Small intestine (tissue), 7 donors: ENCODE results near the gene FKBP5. TPM values are rescaled to one million over a fixed set of nuclear protein-coding genes. Genes with fewer than 3 reads are reported as not detected.
"Not testable (repeated sequence)": the region's sequence is repeated elsewhere in the genome, so short reads cannot be mapped to it uniquely, and the experiment has no call there.

ENCODE experiments used
- DNase-seq, 2 donors: peaks; one replicate each; pipeline versions ENCODE4 v3.0.0 to v3.0.0-alpha.2; 2013
- FAIRE-seq: peaks from 2 replicates; lab custom pipeline; 2012; peaks lifted over from hg19 to GRCh38; lab: Jason Lieb, UNC
- H3K27ac ChIP-seq, 3 donors: one replicate each; pipeline ENCODE4 v1.5.1; 2013; ENCODE audit warnings: low read length in 2 of 3, mild to moderate bottlenecking in 2 of 3, control low read depth in 1 of 3, inconsistent platforms in 1 of 3, low read depth in 1 of 3, moderate library complexity in 1 of 3
- H3K27me3 ChIP-seq, 3 donors: one replicate each; pipeline ENCODE4 v1.6.1; 2013; ENCODE audit warnings: low read length in 3 of 3, inconsistent platforms in 1 of 3; ENCODE audit not compliant: control insufficient read depth in 3 of 3, insufficient read depth in 3 of 3
- H3K36me3 ChIP-seq, 3 donors: one replicate each; pipeline ENCODE4 v1.6.1; 2013; ENCODE audit warnings: low read length in 3 of 3, inconsistent platforms in 1 of 3, low read depth in 1 of 3, mild to moderate bottlenecking in 1 of 3, moderate library complexity in 1 of 3; ENCODE audit not compliant: control insufficient read depth in 3 of 3, insufficient read depth in 2 of 3
- H3K4me1 ChIP-seq, 3 donors: one replicate each; pipeline ENCODE4 v1.6.1; 2013; ENCODE audit warnings: low read length in 2 of 3, inconsistent platforms in 1 of 3, low read depth in 1 of 3, mild to moderate bottlenecking in 1 of 3, moderate library complexity in 1 of 3; ENCODE audit not compliant: control insufficient read depth in 3 of 3, insufficient read depth in 2 of 3
- H3K4me3 ChIP-seq, 3 donors: one replicate each; pipeline ENCODE4 v1.5.1; 2013; ENCODE audit warnings: low read length in 3 of 3, control low read depth in 1 of 3, inconsistent platforms in 1 of 3, low read depth in 1 of 3, mild to moderate bottlenecking in 1 of 3, moderate library complexity in 1 of 3
- H3K9me3 ChIP-seq, 2 donors: one replicate each; pipeline ENCODE4 v1.6.1; 2013; ENCODE audit warnings: low read depth in 1 of 2, low read length in 1 of 2; ENCODE audit not compliant: control insufficient read depth in 2 of 2, insufficient read depth in 1 of 2
- WGBS, 3 donors: extraction: QIAGEN DNeasy Blood & Tissue Kit; methylation state at CpG; one replicate each; pipeline ENCODE4 v1.1.7; 2013; 5-methylcytosine and 5-hydroxymethylcytosine counted together
- polyA plus RNA-seq, 4 donors: library from polyadenylated mRNA; stranded (reverse) in 3 of 4; unstranded in 1 of 4; fragments of 200-250 nt in 3 of 4; fragments of 120-200 nt in 1 of 4; gene quantifications; one replicate each; pipeline versions ENCODE4 v1.2.1 to v1.2.3, GENCODE V29; 2013
- donor health status: healthy with polysubstance abuse.
- donor health status: control.
- donor health status: control.
- donor health status: Bipolar disorder and iron deficiency.
- donor health status: healthy.

The FKBP5 gene
- polyA plus RNA-seq, 4 donors = 8.7 to 150 (median 88.9) TPM

GRCh38 chr6:35678814-35679213 lies 9.9 kb downstream of the FKBP5 start:
- no peak overlapping the region for H3K4me3 ChIP-seq
- no peaks in the 10 kb centered on the region for H3K9me3 ChIP-seq
- H3K27me3 ChIP-seq = no peaks in the 10 kb centered on the region
- WGBS, 3 donors = 90 to 98% (median 97%) methylated on average over 1 of the region's 1 CpG
- H3K36me3 ChIP-seq = peaks cover 0 to 10% (median 4%) of the 10 kb centered on the region in 3 donors
- DNase-seq (no peak), FAIRE-seq (no peak)
- H3K4me1 ChIP-seq = peaks cover 0 to 2% (median 0%) of the 10 kb centered on the region in 3 donors
- H3K27ac ChIP-seq = no peak overlapping the region

DNA sequence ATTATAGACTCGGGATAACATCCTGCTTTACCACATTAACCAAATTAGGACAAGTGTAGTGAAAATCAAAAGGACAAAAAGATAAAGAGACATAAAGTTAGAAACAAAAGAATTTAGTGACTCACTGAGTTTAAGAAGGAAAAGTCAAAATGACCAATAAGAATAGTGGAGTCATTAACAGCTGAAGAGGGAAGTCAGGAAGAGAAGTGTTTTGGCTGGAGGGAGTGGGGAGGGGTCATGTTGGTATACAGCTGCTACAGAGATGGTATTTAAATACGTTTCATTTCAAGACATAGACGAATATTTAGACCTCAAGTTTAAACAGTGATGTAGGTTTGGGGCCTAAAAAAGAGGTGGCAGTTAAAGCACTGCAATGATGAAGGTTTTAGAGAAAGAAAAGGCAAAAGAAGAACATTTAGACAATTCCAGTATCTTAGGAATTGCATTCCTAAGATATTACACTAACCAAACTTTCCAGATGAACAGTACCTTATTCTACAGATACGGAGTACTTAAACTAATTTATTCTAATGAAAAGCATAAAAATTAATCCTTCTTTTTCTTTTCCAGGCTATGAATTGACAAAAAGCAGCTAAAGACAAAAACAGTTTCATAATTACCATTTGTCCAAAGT lies 10.6 kb downstream of the FKBP5 start:
- no peaks in the 10 kb centered on the region for H3K9me3 ChIP-seq
- H3K27ac ChIP-seq = no peak overlapping the region
- FAIRE-seq (no peak), DNase-seq (no peak)
- WGBS, 3 donors = 64 to 80% (median 73%) methylated on average over 4 of the region's 4 CpGs
- H3K4me3 ChIP-seq = no peak overlapping the region
- H3K27me3 ChIP-seq = no peaks in the 10 kb centered on the region
- H3K36me3 ChIP-seq = peaks cover 0 to 12% (median 4%) of the 10 kb centered on the region in 3 donors
- H3K4me1 ChIP-seq = peaks cover 0 to 2% (median 0%) of the 10 kb centered on the region in 3 donors

- no peak overlapping the region for H3K4me3 ChIP-seq
- no peaks in the 10 kb centered on the region for H3K9me3 ChIP-seq
- no peaks in the 10 kb centered on the region for H3K27me3 ChIP-seq
- peaks cover 0 to 2% (median 0%) of the 10 kb centered on the region in 3 donors for H3K4me1 ChIP-seq
- FAIRE-seq (no peak), DNase-seq (peak in 1 of 2 donors; percentile 37)
- no peak overlapping the region for H3K27ac ChIP-seq
- peaks cover 0 to 14% (median 4%) of the 10 kb centered on the region in 3 donors for H3K36me3 ChIP-seq
- 62 to 87% (median 62%) methylated on average over 2 of the region's 2 CpGs for WGBS, 3 donors
Measured at GRCh38 chr6:35677456-35677855, 11.3 kb downstream of the FKBP5 start.

DNA sequence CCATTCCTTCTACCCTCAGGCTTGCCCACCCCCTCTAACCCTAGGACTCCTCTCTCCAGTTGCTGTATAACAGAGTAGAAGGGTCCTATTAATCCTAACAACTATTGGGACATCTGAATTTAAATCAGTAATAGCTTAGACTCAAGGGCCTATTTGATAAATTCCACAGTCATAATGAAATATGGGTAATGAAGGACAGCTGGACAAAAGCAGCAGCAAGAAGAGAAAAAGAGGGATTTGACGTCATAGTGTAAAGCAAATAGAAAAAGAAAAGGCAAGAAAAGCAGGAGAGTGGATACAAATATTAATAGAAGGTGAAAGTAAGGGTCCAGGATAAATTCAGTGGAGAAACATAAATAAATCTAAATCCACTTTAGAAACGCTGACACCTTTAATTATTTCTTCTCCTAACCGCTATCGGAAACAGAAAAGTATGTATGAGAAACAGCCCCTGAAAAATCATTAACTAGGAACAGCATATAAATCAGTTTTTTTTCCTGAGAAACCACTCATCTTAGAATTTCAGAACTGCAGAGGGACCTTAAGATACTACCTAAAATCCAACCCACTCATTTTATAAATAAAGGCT lies 12.8 kb downstream of the FKBP5 start:
- Histone ChIP-seq H3K27me3 (no peaks in the 10 kb centered on the region), H3K36me3 (peaks cover 0 to 14% (median 4%) of the 10 kb centered on the region in 3 donors), H3K27ac (no peak overlapping the region), H3K4me3 (no peak overlapping the region), H3K4me1 (peaks cover 0 to 2% (median 0%) of the 10 kb centered on the region in 3 donors), H3K9me3 (no peaks in the 10 kb centered on the region)
- no peak for FAIRE-seq
- WGBS, 3 donors = 87 to 92% (median 92%) methylated on average over 4 of the region's 4 CpGs
- DNase-seq = no peak

GRCh38 chr6:35674594-35674993 lies 14.1 kb downstream of the FKBP5 start:
- no peak overlapping the region for H3K4me3 ChIP-seq
- H3K9me3 ChIP-seq = no peaks in the 10 kb centered on the region
- WGBS, 3 donors = 95 to 99% (median 97%) methylated on average over 3 of the region's 3 CpGs
- FAIRE-seq (no peak), DNase-seq (no peak)
- peaks cover 0 to 2% (median 0%) of the 10 kb centered on the region in 3 donors for H3K4me1 ChIP-seq
- no peak overlapping the region for H3K27ac ChIP-seq
- H3K36me3 ChIP-seq = peaks cover 0 to 9% (median 2%) of the 10 kb centered on the region in 3 donors
- no peaks in the 10 kb centered on the region for H3K27me3 ChIP-seq

GRCh38 chr6:35673755-35674154 lies 15.0 kb downstream of the FKBP5 start:
- Histone ChIP-seq H3K27me3 (no peaks in the 10 kb centered on the region), H3K27ac (no peak overlapping the region), H3K9me3 (no peaks in the 10 kb centered on the region), H3K36me3 (peaks cover 0 to 9% (median 2%) of the 10 kb centered on the region in 3 donors), H3K4me1 (peaks cover 0 to 2% (median 0%) of the 10 kb centered on the region in 3 donors), H3K4me3 (no peak overlapping the region)
- no peak for FAIRE-seq
- no peak for DNase-seq
- 72 to 85% (median 80%) methylated on average over 1 of the region's 1 CpG for WGBS, 3 donors

- not testable (repeated sequence) for FAIRE-seq
Measured at GRCh38 chr6:35673284-35673666, 15.4 kb downstream of the FKBP5 start.

GRCh38 chr6:35670453-35670852 lies 18.3 kb downstream of the FKBP5 start:
- H3K4me3 ChIP-seq, DNase-seq, H3K27ac ChIP-seq, FAIRE-seq, H3K27me3 ChIP-seq, H3K4me1 ChIP-seq, H3K9me3 ChIP-seq, H3K36me3 ChIP-seq: not testable (repeated sequence)
- WGBS, 3 donors = 96 to 97% (median 97%) methylated on average over 9 of the region's 9 CpGs

More at GRCh38 chr6:35673284-35673666, 15.4 kb downstream of the FKBP5 start:
- not testable (repeated sequence) for H3K9me3 ChIP-seq, DNase-seq, H3K27ac ChIP-seq, H3K27me3 ChIP-seq, H3K36me3 ChIP-seq, H3K4me1 ChIP-seq, H3K4me3 ChIP-seq
- 98 to 100% (median 100%) methylated on average over 2 of the region's 2 CpGs for WGBS, 3 donors
